ENCODE results near the gene MCRS1. TPM values are rescaled to one million over a fixed set of nuclear protein-coding genes. Genes with fewer than 3 reads are reported as not detected.

Gene MCRS1
- total RNA-seq, 1 donor from 2014 or later, result 62.4 TPM

DNA sequence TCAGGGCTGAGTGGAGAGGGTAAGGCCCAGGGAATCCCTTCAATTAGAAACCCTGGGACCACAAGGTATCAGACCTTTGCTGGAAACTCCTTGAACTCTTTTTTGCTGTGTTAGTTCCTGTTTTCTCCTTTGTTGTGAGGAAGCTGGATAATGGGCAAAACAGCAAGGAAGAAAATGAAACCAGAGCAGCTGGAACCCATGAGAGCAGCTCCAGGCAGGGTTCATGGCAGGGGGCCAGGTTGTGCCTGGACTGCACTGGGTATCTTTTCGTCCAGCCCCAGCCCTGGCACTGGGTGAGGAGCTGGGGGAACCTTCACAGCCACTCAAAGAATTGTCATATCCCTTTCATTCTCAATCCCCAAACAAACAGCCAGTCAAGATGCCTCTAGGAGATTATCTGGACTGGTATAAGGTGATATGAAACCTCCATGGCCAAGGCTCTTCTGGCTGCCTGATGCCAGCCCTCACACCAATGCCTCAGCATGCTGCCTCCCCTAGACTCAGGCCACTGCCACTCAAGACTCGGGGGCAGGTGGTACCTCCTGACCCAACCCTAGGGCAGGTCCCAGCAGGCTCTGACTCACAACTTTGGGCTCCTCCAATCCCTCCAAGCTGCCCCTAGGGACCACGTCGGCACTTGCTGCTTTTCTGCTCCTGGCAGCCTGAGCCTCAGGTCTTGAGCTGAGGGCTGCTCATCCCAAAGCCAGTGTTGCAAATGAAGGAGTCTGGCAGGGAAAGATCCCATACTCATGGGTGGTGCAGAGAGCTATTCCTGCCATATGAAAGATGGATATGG lies 21.0 kb upstream of the MCRS1 start:
- TF ChIP-seq, protein P1, sequence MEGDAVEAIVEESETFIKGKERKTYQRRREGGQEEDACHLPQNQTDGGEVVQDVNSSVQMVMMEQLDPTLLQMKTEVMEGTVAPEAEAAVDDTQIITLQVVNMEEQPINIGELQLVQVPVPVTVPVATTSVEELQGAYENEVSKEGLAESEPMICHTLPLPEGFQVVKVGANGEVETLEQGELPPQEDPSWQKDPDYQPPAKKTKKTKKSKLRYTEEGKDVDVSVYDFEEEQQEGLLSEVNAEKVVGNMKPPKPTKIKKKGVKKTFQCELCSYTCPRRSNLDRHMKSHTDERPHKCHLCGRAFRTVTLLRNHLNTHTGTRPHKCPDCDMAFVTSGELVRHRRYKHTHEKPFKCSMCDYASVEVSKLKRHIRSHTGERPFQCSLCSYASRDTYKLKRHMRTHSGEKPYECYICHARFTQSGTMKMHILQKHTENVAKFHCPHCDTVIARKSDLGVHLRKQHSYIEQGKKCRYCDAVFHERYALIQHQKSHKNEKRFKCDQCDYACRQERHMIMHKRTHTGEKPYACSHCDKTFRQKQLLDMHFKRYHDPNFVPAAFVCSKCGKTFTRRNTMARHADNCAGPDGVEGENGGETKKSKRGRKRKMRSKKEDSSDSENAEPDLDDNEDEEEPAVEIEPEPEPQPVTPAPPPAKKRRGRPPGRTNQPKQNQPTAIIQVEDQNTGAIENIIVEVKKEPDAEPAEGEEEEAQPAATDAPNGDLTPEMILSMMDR (conservative IDR thresholded peaks at IDR 0.05; ENCODE audit: low read depth, low read length), result no peak
- H3K4me3 ChIP-seq (ENCODE audit: low read depth, low read length), result no peak overlapping the region
- DNase-seq (ENCODE audit: low read depth), result no peak

DNA sequence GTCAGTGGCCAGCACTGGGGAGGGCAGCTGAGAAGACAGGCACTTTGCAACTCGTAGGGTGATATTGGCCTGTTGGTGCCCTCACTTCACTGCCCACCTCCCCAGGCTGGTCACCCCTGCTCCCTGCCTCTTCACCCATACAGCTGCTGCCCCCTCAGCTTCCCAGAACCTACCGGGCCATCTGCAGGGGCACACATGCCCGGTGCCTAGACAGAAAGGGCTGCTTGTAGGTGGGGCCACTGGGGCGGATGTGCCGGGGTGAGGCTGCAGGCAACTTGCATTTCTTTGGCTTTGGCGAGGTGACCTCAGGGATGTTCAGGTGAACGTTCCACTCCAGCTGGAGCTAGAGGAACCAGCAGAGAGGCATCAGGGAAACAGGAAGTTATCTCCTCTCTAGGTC lies 20.3 kb upstream of the MCRS1 start:
- TF ChIP-seq, protein P1 (conservative IDR thresholded peaks at IDR 0.05; ENCODE audit: low read depth, low read length), result no peak
- DNase-seq (ENCODE audit: low read depth), result no peak
- H3K4me3 ChIP-seq (ENCODE audit: low read depth, low read length), result no peak overlapping the region

DNA sequence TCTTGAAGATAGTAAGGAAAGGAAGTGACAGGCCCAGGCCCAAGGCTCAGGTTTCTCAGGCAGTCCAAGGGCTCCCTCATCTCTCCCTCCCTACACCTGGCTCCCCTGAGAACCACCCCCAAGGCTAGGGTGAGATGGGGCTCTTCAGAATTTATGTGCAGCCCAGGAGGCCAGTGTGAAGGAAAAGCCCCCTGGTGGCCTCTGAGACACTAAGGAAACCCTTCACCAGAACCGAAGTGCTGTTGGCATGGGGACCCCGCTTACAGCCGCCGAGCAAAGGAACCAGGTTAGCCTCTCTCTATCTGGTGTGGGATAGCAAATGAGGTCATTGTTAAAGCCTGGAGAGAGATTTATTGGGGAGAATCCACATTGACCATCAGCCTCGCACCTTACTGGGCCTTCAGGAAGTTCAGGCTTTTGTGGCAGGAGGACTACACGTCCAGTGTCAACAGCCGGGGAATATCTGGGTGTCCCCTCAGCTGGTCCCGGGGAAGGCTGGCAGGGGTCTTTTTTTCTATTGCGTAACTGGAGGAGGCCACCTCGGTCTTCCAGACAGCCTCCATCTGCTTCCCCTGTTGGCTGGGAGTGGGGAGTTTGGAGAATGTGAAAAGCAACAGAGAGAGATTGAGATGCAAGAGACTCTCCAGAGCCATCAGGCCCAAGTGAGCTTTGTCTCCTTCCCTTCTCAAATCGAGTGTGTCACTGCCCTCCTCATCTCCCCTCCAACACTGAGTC lies 19.4 kb upstream of the MCRS1 start:
- DNase-seq (ENCODE audit: low read depth), result no peak
- no peak overlapping the region for H3K4me3 ChIP-seq (ENCODE audit: low read depth, low read length)
- TF ChIP-seq, protein P1 (conservative IDR thresholded peaks at IDR 0.05; ENCODE audit: low read depth, low read length), result peak; percentile 10

DNA sequence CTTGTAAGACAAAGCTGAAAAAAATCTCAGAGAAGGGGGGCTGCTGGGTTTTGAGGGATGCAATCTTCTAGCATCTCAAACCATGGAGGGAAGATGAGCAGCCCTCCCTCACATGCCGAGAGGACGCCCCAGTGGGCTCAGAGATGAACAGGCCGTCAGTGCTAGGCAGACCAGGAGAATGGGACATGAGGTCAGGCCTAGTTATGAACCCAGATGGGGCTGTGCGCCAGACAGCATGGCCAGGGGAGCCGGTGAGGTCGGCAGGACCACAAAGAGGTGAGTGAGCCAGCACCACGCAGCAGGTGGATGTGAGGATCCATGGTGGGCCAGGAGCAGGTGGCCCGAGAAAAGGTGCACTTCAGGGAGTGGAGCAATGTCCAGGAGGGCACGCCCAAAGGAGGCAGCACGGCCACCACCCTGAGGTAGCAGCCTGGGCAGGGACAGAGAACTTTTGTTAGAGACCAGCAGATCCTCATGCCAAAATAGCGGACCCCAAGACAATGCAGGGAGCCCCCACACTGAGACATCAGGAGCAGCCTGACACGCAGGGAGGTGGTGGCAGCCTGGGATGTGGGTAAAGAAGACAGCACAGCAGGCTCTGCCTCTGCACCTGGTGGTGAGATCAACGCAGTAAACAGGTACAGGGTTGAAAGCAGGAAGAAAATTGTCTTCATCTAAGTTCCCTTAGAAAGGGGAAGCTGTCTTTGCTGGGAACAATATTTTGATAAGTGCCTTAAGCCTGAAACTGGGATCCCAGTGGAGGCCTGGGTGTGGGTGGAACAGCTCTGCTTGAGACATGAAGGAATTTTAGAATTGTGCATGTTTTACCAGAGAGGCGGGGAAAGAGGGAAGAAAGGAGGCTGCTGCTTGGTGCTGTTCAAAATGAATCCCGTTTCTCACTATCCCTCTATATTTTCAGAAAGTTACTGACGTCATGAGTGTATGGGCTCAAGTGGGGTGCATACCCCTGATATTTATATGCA lies 17.8 kb upstream of the MCRS1 start:
- no peak for DNase-seq (ENCODE audit: low read depth)
- TF ChIP-seq, protein P1 (conservative IDR thresholded peaks at IDR 0.05; ENCODE audit: low read depth, low read length), result no peak
- H3K4me3 ChIP-seq (ENCODE audit: low read depth, low read length), result no peak overlapping the region

DNA sequence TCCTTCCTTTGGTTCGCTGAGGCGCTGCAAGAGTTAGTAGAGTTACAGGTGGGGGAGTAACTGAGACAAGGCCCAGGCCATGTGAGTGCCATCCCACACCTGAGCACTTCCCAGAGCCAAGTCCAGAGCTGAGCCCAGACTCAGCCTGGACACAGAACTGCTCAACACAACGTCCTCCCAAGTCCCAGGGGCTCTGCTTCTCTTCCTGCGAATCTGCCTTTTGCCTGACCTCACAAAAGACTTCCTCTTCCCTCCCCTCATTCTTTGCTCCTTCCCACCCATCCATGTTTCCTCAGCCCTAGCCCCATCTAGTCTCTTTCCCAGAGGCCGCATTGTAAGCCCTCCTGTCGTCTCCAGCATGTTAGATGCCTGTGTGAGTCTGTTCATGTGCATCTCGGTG lies 16.6 kb upstream of the MCRS1 start:
- TF ChIP-seq, protein P1 (conservative IDR thresholded peaks at IDR 0.05; ENCODE audit: low read depth, low read length), result no peak
- no peak overlapping the region for H3K4me3 ChIP-seq (ENCODE audit: low read depth, low read length)
- no peak for DNase-seq (ENCODE audit: low read depth)

DNA sequence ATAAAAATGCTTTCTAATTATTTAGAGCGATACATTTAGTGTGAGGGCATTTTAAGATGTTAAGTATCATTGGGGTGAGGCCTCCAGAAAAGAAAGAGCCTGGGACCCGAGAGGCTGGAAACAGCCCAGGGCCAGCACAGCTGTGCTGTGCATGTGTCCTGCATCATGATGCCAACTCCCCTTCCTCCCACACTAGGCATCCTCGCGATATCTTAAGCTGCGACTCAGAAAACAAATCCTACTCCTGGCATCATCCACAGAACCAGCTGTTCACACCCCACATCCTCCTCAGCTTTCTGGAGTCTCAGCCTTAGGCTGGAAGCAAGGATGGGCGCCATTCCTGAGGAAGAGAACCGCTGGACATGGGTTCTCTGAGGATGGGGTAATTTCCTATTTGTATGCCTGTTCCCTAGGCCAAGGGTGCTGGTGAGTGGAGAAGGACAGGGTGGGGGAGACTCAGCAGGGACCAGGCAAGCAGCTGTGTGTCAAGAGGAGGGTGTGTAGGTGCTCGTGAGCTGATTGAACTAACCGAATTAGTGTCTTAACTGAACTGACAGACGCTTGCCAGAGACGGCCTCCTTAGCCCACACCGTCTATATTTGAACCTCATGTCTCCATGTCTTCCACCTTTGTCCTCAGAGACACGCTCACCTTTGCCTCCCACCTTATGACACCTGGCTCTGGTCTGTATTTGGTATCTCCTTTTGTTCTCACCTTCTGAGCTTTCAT lies 15.6 kb upstream of the MCRS1 start:
- TF ChIP-seq, protein P1 (conservative IDR thresholded peaks at IDR 0.05; ENCODE audit: low read depth, low read length), result no peak
- no peak overlapping the region for H3K4me3 ChIP-seq (ENCODE audit: low read depth, low read length)
- DNase-seq (ENCODE audit: low read depth), result no peak

Data from epithelial cell of proximal tubule (primary cell).